ENCODE results near the gene EXOC6.
A peak's percentile ranks its signal among the peaks of the same experiment; 100 is the strongest.

Gene EXOC6

DNA sequence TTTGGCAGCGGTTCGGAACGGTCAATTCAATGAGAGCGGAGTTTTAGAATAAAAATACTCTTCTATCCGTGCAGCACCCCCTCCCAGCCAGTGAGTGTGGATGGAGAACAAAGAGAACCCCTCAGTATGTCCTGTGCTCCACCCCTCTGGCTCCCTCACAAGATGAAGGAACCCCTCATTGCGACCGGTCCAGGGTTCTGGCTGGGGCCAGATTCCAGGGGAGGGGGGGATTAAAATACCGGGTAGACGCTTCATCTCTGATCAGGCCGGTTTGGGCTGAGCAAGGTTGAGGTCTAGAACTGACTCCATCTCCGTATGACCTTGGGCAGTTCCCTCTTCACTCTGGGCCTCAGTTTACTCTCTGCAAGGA lies 218.2 kb downstream of the EXOC6 start:
- DNase-seq = no peak

DNA sequence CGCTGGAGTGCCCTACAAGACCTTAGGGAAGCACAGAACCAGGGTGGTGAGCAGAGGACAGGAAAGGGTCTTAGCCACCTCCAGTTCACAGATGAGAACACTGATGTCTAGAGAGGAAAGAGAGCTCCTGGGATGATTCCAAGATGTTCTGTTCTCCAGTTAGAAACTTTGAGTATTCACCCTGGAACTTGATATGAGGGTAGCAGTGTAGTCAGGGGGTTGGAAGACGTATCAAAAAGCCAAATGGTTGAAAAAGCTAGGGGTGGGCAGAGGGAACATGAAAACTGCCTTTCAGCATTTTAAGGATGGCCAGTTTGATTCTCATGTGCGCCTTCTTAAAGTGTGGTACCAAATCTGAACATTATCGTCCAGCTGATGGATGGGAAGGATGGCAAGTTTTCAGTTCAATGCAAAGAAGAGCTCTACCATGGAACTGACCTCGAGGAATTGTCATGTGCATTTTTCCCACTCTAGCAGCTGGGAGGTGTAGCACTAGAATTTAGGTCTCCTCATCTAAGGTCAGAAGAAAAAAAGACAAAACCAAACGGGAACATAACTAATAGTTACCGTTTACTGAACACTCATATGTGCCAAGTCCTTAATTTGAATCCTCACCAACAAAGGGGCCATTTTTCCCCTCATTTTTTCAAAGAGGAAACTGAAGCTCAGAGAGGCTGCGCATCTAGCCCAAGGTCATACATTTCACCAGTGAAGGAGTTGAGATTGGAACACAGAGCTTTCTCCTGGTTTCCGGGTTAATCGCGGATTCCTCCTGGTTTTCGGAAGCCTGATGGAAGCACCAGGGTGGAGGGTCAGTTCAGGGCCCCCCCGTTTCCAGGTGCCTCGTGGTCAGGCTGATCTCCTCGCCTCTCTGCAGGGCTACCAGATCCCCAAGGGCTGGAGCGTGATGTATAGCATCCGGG lies 219.4 kb downstream of the EXOC6 start:
- DNase-seq = no peak

DNA sequence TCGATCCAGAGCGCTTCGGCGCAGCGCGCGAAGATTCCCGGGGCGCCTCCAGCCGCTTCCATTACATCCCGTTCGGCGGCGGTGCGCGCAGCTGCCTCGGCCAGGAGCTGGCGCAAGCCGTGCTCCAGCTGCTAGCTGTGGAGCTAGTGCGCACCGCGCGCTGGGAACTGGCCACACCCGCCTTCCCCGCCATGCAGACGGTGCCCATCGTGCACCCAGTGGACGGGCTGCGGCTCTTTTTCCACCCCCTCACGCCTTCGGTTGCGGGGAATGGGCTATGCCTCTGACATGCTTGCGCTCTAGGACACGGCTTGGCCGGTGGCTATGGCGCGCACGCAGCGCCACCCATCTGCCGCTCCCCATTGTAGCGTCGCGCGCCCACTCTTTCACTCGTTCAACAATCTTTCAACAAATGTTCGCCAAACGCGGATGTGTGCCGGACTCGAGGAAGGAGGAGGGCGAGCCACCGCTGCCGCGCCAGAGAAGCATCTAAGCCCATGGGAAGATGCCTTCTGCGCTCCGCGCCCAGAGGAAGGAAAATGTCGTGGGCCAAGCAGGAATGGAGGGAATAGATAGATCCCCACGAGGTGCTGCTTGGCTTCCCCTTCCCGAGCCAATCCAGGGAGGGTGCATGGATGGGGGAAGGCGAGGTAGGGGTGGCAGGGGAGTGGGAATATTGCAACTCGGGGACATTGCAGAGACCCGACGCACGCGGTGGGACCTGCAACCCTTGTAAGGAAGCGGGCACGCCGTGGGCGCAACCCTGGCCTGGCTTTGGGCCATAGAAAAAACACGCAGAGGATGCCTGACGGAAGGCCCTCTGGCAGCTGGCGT lies 220.3 kb downstream of the EXOC6 start:
- no peak for DNase-seq

DNA sequence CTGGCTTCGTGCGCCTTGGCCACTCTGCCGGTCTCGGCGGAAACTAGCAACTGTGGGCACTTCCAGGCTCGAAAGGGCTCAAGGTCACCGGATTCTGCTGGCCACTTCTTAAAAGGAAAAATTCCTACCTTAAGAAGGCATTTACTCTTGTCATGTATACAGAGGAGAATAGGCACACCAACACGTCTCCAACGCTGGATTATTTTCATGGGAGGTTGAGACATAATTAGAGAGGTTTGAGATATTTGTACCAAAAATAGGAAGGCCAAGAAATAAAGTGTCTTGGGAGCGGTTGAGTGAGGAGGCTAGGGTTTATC lies 220.9 kb downstream of the EXOC6 start:
- DNase-seq = no peak

DNA sequence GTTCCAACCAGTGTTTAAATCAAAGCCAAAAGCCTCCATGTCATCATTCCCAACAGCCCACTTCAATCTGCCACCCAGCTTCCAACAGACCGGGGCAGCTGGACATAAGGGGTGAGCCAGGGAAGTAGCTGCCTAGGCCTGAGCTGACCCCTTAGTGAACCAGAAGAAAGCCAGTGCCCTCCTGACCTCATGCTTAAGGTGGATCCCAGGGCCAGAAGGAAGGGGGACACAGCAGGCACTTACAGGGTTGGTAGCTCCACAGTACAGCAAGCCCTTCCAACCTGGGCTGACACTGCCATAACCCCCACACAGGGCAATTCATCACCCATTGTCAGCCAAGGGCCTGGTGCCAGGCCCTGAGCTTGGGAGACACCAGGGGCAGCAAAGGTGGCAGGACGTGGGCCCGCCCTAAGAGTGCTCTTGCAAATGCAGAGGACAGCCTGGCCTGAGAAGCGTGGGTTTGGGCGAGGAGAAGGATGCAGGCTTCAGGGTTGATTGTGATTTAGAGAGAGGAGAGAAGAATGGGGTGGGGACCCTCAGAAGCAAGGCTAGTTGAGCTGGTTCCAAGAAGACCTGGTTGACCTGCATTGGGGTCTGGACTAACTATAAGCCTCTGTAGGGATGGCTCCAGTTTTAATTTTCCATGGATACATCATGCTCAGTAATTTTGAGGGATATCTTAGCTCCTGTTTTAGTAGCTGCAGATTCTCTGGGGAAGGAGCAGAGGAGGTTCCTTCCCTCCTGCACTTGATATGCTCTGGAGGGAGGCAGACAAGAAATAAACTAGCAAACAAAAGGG lies 222.3 kb downstream of the EXOC6 start:
- DNase-seq = no peak

DNA sequence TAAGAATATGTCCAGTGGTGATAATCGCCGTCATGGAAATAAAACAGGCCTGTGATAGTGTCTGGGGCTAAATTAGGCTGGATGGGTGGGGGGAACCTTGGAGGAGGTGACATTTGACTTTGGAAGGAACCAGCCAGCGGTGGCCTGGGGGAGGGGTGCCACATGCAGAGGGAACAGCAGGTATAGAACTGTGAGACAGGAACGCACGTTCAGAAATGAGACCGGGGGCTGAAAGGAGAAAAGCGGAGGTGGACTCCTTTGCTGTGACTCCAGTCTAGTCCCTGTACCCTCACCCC lies 222.8 kb downstream of the EXOC6 start:
- no peak for DNase-seq

DNA sequence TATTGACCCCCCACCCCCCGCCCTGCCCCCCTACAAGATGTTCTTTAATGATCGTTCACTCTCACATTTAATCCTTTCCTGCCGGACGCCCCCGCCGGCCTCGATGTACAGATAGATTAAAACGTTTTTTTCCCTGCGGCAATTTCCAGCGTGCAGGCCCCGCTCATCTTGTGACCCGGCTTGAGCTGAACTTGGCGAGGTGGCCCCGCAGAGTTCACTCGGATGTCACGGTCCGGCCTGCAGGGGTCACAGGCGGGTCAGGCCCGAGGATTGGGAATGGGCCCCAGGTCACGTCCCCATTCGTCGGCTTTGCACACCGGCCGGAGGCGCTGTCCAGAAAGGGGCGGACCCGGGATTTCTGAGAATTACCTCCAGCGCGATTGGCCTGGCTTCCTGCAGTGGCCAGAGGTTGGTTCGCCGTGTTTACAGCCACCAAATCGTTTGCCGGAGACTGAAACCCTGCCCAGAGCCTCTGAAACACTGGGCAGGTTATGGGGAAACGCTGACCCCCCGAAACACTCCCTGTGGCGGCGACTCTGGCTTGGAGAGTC lies 223.4 kb downstream of the EXOC6 start:
- no peak for DNase-seq

DNA sequence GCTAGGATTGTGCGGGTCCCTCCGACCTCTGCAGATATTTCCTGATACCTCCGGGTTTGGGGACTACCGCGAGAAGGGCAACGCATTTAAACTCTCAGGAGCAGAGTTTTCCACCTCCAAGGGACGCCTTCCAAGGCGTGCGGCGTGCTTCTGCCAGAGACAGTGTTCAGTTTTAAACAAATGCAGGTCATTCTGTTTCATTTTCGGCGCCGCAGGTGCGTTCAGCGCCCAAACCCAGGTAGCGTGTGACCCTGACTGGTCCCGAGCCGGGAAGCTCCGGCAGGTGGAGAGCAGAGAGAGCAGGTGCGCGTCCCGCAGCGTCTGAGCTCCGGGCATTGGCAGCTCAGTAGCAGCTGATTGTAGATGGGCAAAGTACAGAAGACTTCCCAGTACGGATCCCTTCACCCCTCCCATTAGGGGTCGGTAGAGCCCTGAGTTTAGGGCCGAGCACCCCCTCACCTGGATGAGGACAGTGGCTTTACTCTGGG lies 223.9 kb downstream of the EXOC6 start:
- DNase-seq = no peak

DNA sequence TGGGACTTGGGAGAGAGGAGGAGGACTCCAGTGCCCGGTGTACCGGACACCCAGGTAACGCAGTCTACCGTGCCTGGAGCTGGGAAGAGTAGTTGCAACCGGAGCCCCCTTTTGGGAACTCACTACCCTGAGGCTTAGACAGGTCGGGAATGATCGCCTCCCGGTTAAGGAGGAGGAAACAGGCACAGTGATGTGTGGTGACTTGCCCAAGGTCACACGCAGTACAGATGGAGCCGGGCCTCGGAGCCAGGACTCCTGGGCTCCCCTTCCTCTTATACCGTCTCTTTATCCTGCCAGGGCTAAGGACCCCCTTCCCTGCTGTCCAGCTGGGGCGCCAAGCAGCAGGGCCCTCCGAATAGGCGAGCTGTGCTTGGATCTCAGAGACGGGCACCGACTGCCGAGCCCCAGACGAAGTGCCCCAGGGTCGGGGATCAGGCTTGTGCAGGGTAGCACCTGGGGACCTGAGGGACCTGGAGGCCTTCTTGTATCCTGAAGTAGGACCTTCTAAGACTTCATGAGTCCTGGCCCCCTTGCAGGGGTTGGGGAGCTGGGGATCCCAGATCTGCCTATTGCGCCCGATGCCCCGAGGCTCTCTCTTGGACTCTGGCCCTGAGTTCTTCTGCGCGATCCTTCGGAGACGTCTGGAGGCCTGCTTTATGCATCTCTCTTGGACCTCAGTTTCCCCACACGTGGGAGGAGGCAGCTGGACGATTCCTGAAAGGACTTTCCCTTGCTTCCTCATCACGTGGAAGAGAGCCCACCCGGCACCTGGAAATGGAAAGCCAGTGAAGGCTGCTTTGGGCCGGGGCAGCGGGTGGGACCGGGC lies 224.6 kb downstream of the EXOC6 start:
- no peak for DNase-seq

DNA sequence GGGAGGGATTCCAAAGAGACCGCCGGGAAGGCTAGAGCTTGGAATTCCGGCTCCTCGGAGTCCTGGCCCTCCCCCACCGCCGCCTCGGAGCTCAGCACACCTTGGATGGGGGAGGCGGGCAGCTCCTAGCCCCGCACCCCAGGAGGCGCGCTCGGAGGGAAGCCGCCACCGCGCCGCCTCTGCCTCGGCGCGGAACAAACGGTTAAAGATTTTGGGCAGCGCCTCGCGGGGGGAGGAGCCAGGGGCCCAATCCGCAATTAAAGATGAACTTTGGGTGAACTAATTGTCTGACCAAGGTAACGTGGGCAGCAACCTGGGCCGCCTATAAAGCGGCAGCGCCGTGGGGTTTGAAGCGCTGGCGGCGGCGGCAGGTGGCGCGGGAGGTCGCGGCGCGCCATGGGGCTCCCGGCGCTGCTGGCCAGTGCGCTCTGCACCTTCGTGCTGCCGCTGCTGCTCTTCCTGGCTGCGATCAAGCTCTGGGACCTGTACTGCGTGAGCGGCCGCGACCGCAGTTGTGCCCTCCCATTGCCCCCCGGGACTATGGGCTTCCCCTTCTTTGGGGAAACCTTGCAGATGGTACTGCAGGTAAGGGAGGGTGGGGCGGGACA lies 225.3 kb downstream of the EXOC6 start, which contains the start of gene CYP26A1:
Gene CYP26A1, plus strand, starts transcription at position 355 of the 608 bp plus-strand sequence. Its CDS starts 42 bp downstream, at position 397.
- no peak for DNase-seq

DNA sequence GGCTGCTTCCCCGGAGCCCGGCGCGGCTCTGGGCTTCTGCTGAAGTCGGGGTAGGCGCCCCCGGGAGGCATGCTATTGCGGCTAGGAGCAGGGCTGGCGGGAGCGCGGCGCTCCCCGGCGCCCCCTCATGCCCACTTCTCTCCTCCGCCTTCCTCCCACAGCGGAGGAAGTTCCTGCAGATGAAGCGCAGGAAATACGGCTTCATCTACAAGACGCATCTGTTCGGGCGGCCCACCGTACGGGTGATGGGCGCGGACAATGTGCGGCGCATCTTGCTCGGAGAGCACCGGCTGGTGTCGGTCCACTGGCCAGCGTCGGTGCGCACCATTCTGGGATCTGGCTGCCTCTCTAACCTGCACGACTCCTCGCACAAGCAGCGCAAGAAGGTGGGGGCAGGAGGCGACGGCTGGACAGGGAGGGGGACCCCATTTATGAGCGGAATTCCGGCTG lies 225.9 kb downstream of the EXOC6 start:
- DNase-seq = no peak

DNA sequence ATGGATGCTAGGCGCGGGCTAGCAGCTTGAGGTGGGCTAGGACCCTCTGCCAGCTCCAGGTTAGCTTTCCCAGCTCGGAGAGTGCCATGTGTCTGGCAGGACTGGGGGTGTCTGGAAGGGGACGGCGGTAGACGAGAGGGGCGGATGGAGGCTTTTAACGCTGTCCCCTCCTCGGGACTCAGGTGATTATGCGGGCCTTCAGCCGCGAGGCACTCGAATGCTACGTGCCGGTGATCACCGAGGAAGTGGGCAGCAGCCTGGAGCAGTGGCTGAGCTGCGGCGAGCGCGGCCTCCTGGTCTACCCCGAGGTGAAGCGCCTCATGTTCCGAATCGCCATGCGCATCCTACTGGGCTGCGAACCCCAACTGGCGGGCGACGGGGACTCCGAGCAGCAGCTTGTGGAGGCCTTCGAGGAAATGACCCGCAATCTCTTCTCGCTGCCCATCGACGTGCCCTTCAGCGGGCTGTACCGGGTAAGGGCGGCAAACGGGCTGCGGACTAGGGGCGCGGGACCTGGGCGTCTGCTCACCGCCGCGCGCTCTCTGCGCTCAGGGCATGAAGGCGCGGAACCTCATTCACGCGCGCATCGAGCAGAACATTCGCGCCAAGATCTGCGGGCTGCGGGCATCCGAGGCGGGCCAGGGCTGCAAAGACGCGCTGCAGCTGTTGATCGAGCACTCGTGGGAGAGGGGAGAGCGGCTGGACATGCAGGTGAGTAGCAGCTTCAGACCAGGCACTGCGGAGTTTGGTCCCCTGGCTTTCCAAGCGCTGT lies 226.5 kb downstream of the EXOC6 start:
- no peak for DNase-seq

DNA sequence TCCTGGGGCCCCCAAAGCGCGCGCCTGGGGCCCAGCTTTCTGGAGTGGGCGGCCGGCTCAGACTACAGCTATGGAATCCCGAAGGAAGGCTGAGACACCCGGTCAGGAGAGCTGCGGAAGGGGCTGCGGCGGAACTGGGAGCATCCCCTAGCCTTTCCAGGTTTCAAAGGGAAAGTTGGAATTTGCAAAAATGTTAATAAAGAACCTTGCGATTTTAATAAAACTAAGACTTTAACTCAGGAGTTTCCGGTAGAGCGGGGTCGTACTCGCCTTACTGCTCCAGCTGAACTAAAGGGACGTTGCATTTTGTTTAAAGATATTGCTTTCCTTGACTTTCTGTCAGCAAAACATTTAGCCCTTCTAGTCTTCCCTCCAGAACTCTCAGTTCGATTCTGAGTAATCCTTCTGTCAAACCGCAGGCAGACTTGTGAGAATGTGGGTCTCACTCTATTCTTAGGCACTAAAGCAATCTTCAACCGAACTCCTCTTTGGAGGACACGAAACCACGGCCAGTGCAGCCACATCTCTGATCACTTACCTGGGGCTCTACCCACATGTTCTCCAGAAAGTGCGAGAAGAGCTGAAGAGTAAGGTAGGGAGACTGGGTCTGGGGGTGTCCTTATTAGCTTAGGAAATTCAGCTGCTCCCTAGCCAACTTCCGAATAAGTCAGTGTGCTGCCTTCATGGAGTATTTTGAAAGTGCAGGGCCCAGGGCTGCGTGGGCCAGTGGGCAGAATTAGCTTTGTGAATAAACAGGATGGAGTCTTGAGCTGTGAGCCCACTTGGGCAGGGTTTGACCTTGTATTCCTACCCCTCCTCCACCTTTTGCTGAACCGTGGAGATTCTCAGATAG lies 227.3 kb downstream of the EXOC6 start:
- DNase-seq = no peak

DNA sequence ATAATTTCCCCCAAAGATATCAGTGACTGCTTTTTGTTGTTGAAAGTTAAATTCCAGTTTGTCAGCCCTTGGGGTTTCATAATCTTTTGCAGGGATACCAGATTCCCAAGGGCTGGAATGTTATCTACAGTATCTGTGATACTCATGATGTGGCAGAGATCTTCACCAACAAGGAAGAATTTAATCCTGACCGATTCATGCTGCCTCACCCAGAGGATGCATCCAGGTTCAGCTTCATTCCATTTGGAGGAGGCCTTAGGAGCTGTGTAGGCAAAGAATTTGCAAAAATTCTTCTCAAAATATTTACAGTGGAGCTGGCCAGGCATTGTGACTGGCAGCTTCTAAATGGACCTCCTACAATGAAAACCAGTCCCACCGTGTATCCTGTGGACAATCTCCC lies 228.6 kb downstream of the EXOC6 start:
- DNase-seq = no peak

DNA sequence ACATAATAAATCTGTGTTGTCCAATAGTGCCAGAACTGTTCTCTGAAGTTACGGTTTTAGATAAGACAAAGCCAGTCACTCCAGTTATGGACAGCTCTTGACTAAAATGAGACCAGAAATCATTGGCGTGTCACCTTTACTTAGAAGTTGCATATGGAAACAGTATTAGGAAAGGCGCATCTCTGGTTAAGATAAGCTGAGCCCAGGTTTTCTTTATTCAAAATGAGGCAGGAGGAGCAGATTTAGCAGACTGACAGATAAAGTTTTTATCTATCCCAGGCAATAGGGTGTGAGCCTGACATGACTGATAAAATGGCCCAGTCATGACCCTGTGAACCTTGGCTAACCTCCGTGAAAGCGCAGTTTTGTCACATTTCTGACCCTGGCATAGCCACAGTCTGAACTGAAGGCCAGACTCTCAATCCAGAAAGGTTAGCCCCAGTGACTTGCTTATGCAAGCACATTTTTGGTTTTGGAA lies 229.6 kb downstream of the EXOC6 start:
- DNase-seq = no peak

DNA sequence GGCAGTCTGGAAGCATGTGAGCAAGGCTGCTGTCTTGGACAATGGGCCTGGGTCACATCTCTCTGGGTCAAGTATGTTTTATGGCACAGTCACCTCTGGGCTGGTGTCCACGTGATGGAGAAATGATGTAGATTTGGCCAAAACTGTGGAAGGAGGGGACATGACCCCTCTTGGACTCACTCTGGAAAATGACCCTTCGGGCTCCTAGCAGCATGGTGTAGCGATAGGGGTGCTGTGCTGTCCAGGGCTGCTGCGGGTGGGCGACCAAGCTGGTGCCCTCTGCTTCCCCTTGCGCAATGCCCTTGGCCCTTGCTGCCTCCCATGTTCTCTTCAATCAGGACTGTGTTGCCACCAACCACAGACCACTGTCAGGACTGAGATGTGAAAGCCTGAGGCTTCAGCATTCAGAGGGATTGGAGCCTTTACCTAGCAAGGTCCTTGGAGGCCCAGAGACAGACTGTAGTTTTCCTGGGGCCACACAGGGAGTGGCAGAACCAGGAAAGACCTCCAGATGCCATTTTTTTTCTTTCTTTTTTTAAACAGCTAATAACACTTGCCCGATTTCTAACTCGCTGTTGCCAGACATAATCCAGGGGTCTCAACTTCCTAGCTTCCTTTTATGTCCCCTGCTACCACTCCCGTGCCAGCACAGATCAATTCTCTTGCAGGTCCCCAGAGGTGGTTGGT lies 231.5 kb downstream of the EXOC6 start:
- no peak for DNase-seq

DNA sequence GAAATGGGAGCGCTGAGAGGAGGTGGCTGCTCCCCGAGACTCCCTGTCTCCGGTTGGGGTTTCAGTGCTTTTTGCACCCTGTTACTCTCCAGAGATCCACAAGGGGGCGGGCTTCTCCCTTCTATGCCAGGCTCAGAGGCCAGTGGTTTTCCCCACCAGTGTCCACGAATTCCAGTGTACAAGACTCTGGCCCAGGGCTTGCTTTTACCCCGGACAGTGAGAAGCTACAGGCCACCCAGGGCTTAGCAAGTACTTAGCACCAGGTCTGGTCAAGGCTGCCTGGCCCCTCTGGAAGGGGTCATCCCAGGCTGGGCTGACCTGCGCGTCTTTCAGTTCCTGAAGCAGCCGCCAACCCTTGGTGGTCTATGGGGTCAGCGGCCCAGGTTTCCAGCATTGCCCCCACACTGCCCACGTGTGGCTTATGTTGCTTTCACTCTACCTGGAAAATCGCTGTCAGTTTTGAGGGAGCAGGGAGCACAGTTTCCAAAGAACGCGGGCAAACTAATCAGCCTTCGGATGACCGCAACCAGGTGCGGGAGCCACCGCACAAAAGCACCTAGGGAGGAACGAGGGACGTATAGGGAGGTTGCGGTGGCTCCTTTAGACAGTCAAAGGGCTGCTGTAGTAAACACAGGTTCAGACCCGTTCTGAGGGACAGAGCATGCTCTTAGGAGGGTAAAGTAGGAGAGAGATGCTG lies 232.2 kb downstream of the EXOC6 start:
- peak; percentile 42 for DNase-seq

DNA sequence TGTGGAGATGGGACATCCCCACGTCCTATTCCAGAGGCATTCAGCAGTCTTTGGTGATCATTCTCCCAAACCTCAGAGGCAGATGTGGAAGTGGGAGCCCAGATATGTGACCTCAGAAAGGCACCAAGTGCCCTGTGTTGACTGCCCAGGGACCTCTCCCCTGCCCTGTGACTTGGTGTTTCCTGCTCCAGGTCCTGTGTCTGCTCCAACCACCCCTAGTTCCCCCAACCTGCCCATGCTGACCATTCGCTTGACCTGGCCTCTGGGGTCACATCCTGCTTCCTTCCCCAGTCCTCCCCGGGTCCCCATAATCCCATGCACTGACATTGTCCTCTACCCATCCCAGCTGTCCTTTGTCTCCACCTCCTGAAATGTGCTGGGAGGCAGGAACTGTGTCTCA lies 233.0 kb downstream of the EXOC6 start:
- DNase-seq = no peak
